Stimulated activated naive B cell treated with anti-CD40 and anti-IgM and Interleukin-4, amounts not matched to agents 10 μg/mL and 1 μg/mL and 100 μg/mL, for 72 hours (primary cell): Measurements from ENCODE around the gene FRG2C.
A peak's percentile ranks its signal among the peaks of the same experiment; 100 is the strongest.
"Not testable (repeated sequence)": the region's sequence is repeated elsewhere in the genome, so short reads cannot be mapped to it uniquely, and the experiment has no call there.

ENCODE experiments used
- ATAC-seq, 2 donors: fragments of 150-1000 bp; cut with Tn5 transposase; replicated peaks; 2 replicates each; pipeline ENCODE4 v1.10.0; 2021; ENCODE audit warnings: moderate library complexity in 1 of 2
- DNase-seq: peaks from one replicate; pipeline ENCODE4 v3.0.0; 2021
- H3K27ac Mint-ChIP-seq: one replicate; pipeline ENCODE4 v1.8.0; 2022; ENCODE audit warnings: mild to moderate bottlenecking, mixed read lengths
- H3K27me3 Mint-ChIP-seq, 2 donors: one replicate each; pipeline ENCODE4 v1.8.0; 2022; ENCODE audit warnings: mixed read lengths in 2 of 2
- H3K36me3 Mint-ChIP-seq, 2 donors: one replicate each; pipeline ENCODE4 v1.8.0; 2022; ENCODE audit warnings: mixed read lengths in 2 of 2, mild to moderate bottlenecking in 1 of 2
- H3K4me1 Mint-ChIP-seq, 2 donors: one replicate each; pipeline ENCODE4 v1.8.0; 2022; ENCODE audit warnings: mixed read lengths in 2 of 2, mild to moderate bottlenecking in 1 of 2
- H3K4me3 Mint-ChIP-seq, 2 donors: one replicate each; pipeline ENCODE4 v1.8.0; 2022; ENCODE audit warnings: mild to moderate bottlenecking in 2 of 2, mixed read lengths in 2 of 2, moderate library complexity in 1 of 2
- H3K9me3 Mint-ChIP-seq, 2 donors: one replicate each; pipeline ENCODE4 v1.8.0; 2022; ENCODE audit warnings: mixed read lengths in 2 of 2, mild to moderate bottlenecking in 1 of 2

Gene FRG2C

GRCh38 chr3:75658411-75659107 is 5.6 kb upstream of the FRG2C start:
- H3K27ac Mint-ChIP-seq, H3K36me3 Mint-ChIP-seq, H3K4me1 Mint-ChIP-seq, DNase-seq, H3K9me3 Mint-ChIP-seq, ATAC-seq: not testable (repeated sequence)
- peaks cover 18 to 40% of the 10 kb centered on the region in 2 donors for H3K27me3 Mint-ChIP-seq
- H3K4me3 Mint-ChIP-seq, result peak overlapping the region; percentile 70 to 78

DNA sequence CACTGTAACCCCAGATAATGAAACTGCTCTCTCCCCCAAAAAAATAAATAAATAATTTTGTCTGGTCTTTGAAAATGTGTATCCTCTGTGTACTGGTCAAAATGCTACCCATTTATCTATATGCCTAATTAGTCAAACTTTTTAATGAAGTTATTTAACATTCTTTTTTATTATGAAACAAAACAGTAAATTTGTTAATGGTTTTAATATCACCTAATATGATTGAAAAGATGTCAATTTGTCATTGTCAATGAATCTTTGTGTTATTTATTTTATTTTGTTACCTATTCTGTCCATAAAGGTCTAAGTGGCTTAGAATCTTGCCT is 5.1 kb upstream of the FRG2C start:
- not testable (repeated sequence) for H3K4me1 Mint-ChIP-seq, DNase-seq, H3K27ac Mint-ChIP-seq, H3K36me3 Mint-ChIP-seq, ATAC-seq, H3K9me3 Mint-ChIP-seq
- Mint-ChIP-seq H3K4me3 (peak overlapping the region in 1 of 2 donors; percentile 78), H3K27me3 (peaks cover 18 to 40% of the 10 kb centered on the region in 2 donors)

DNA sequence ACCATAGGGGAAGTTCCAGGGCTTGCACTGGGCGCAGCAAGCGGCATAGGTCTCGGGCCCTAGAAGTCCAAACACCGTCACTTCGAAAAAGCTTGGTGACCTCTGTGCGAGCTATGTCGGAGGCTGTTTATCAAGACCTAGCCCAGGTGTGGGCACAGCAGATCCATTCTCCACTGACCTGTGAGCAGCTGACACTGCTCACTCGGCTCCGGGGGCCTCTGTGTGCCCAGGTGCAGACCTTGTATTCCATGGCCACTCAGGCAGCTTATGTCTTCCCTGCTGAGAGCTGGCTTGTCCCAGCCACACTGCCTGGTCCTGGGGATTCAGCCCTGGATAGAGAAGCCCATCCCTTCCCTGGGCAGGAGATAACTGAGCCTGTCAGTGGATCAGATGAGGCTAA is 1.5 kb downstream of the FRG2C start:
- H3K27ac Mint-ChIP-seq, H3K4me1 Mint-ChIP-seq, H3K4me3 Mint-ChIP-seq, ATAC-seq, DNase-seq: not testable (repeated sequence)
- Mint-ChIP-seq H3K9me3 (peaks cover 17 to 21% of the 10 kb centered on the region in 2 donors), H3K27me3 (peaks cover 28 to 46% of the 10 kb centered on the region in 2 donors), H3K36me3 (peaks cover 9 to 14% of the 10 kb centered on the region in 2 donors)

- peaks cover 38 to 57% of the 10 kb centered on the region in 2 donors for H3K27me3 Mint-ChIP-seq
- ATAC-seq, result peak; percentile 8 to 29
- peaks cover 24 to 25% of the 10 kb centered on the region in 2 donors for H3K9me3 Mint-ChIP-seq
- H3K4me3 Mint-ChIP-seq, result peak overlapping the region; percentile 32 to 52
- H3K36me3 Mint-ChIP-seq, result peaks cover 11 to 21% of the 10 kb centered on the region in 2 donors
- DNase-seq, H3K27ac Mint-ChIP-seq: not testable (repeated sequence)
- peaks cover 8 to 14% of the 10 kb centered on the region in 2 donors for H3K4me1 Mint-ChIP-seq
Measured at GRCh38 chr3:75667757-75668701, 3.9 kb downstream of the FRG2C start.

GRCh38 chr3:75668759-75669347 is 4.7 kb downstream of the FRG2C start:
- H3K27me3 Mint-ChIP-seq, result peaks cover 44 to 65% of the 10 kb centered on the region in 2 donors
- DNase-seq (peak; percentile 47), ATAC-seq (peak; percentile 7 to 48)
- H3K4me3 Mint-ChIP-seq, H3K27ac Mint-ChIP-seq: not testable (repeated sequence)
- H3K36me3 Mint-ChIP-seq, result peaks cover 13 to 24% of the 10 kb centered on the region in 2 donors
- H3K4me1 Mint-ChIP-seq, result peaks cover 8 to 14% of the 10 kb centered on the region in 2 donors
- H3K9me3 Mint-ChIP-seq, result peaks cover 28% of the 10 kb centered on the region in 2 donors

GRCh38 chr3:75669348-75670297 is 5.5 kb downstream of the FRG2C start:
- not testable (repeated sequence) for H3K27ac Mint-ChIP-seq, DNase-seq
- peaks cover 39 to 65% of the 10 kb centered on the region in 2 donors for H3K27me3 Mint-ChIP-seq
- peaks cover 28 to 30% of the 10 kb centered on the region in 2 donors for H3K9me3 Mint-ChIP-seq
- peaks cover 8 to 14% of the 10 kb centered on the region in 2 donors for H3K4me1 Mint-ChIP-seq
- H3K36me3 Mint-ChIP-seq, result peaks cover 13 to 24% of the 10 kb centered on the region in 2 donors
- peak overlapping the region; percentile 49 to 57 for H3K4me3 Mint-ChIP-seq
- ATAC-seq, result peak; percentile 50 to 56

GRCh38 chr3:75670298-75671286 is 6.5 kb downstream of the FRG2C start:
- peaks cover 13 to 24% of the 10 kb centered on the region in 2 donors for H3K36me3 Mint-ChIP-seq
- not testable (repeated sequence) for DNase-seq
- peaks cover 8 to 14% of the 10 kb centered on the region in 2 donors for H3K4me1 Mint-ChIP-seq
- ATAC-seq, result peak; percentile 45 to 56
- H3K27me3 Mint-ChIP-seq, result peaks cover 34 to 60% of the 10 kb centered on the region in 2 donors
- peaks cover 28 to 29% of the 10 kb centered on the region in 2 donors for H3K9me3 Mint-ChIP-seq
- peak overlapping the region; percentile 33 for H3K27ac Mint-ChIP-seq
- H3K4me3 Mint-ChIP-seq, result peak overlapping the region; percentile 49 to 57

- not testable (repeated sequence) for H3K27ac Mint-ChIP-seq
- H3K27me3 Mint-ChIP-seq, result peaks cover 37 to 60% of the 10 kb centered on the region in 2 donors
Measured at GRCh38 chr3:75671287-75672139, 7.4 kb downstream of the FRG2C start.

DNA sequence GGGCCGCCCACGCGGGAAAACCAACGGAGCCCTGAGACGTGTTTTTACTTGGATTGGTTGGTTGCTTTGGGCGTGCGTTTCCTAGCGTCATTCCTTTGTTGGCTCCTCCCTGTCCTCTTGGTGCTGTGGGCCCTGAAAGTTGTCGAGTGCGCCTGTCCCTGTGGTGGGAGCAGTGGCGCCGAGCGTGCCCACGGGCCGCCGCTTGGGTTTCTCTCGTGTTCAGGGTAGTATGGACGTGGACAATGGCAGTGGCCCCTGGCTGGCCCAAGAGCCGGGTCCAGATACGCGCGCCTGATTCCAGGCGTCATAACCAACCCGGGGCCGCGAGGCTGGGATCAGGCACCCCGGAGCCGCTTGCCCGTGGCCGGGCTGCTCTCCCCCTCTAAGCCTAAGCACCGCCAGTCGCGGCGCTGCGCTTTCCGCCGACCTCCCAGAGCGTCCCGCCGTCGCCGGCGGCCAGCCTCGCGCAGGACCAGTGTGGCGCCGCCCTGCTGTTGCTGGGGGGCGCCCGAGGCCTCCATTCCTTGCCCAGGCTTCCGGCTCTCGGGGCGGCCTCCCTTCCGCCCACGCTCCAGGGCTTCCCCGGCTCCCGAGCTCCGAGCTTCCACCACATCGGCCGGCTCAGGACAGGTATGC is 8.1 kb downstream of the FRG2C start:
- peak overlapping the region in 1 of 2 donors; percentile 28 for H3K4me3 Mint-ChIP-seq

More at GRCh38 chr3:75671287-75672139, 7.4 kb downstream of the FRG2C start:
- Mint-ChIP-seq H3K4me3 (peak overlapping the region in 1 of 2 donors; percentile 4), H3K9me3 (peaks cover 28 to 32% of the 10 kb centered on the region in 2 donors), H3K4me1 (peaks cover 8 to 14% of the 10 kb centered on the region in 2 donors), H3K36me3 (peaks cover 13 to 24% of the 10 kb centered on the region in 2 donors)
- ATAC-seq, DNase-seq: not testable (repeated sequence)

GRCh38 chr3:75683965-75684364 is 19.8 kb downstream of the FRG2C start:
- not testable (repeated sequence) for ATAC-seq, H3K36me3 Mint-ChIP-seq, H3K4me3 Mint-ChIP-seq, H3K27me3 Mint-ChIP-seq, H3K27ac Mint-ChIP-seq, DNase-seq, H3K4me1 Mint-ChIP-seq
- H3K9me3 Mint-ChIP-seq, result peaks cover 7 to 16% of the 10 kb centered on the region in 2 donors

More for the DNA sequence above, 8.1 kb downstream of the FRG2C start:
- ATAC-seq, H3K27ac Mint-ChIP-seq, DNase-seq: not testable (repeated sequence)
- Mint-ChIP-seq H3K4me1 (peaks cover 8 to 14% of the 10 kb centered on the region in 2 donors), H3K27me3 (peaks cover 36 to 58% of the 10 kb centered on the region in 2 donors), H3K36me3 (peaks cover 13 to 24% of the 10 kb centered on the region in 2 donors), H3K9me3 (peaks cover 28 to 32% of the 10 kb centered on the region in 2 donors)

DNA sequence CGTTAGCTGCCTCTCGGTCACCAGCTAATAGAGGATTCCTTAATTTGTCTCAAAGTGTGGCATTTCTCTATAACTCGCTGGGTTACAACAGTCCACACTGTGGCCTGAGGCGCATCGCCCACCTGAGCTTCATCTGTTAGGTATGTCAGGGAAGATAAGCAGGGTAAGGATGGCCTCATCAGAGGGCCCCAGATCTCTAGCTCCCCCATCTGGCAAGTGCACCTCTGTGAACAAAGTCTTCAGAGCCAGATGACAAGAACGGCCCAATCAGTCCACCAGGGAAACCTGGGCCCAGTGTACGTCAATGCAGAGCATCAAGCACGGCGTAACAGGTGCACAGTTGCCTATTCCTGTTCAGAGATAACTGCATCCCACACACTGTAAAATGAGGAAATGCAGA is 23.2 kb downstream of the FRG2C start:
- Mint-ChIP-seq H3K27ac (no peak overlapping the region), H3K4me3 (no peak overlapping the region)
- DNase-seq, result no peak

More for the DNA sequence above, 23.2 kb downstream of the FRG2C start:
- peaks cover 19 to 27% of the 10 kb centered on the region in 2 donors for H3K9me3 Mint-ChIP-seq
- H3K36me3 Mint-ChIP-seq, result peaks cover 8 to 10% of the 10 kb centered on the region in 2 donors
- no peaks in the 10 kb centered on the region for H3K27me3 Mint-ChIP-seq
- H3K4me1 Mint-ChIP-seq, result no peaks in the 10 kb centered on the region
- ATAC-seq, result no peak
